Embryonic facial prominence (tissue), 1 donor: ENCODE results near the gene TAF8.
A peak's percentile ranks its signal among the peaks of the same experiment; 100 is the strongest.
"Not testable (repeated sequence)": the region's sequence is repeated elsewhere in the genome, so short reads cannot be mapped to it uniquely, and the experiment has no call there.

Experiments
- DNase-seq: peaks from one replicate; pipeline ENCODE4 v3.0.0-alpha.2; 2016; ENCODE audit errors: extremely low spot score

TAF8 gene

DNA sequence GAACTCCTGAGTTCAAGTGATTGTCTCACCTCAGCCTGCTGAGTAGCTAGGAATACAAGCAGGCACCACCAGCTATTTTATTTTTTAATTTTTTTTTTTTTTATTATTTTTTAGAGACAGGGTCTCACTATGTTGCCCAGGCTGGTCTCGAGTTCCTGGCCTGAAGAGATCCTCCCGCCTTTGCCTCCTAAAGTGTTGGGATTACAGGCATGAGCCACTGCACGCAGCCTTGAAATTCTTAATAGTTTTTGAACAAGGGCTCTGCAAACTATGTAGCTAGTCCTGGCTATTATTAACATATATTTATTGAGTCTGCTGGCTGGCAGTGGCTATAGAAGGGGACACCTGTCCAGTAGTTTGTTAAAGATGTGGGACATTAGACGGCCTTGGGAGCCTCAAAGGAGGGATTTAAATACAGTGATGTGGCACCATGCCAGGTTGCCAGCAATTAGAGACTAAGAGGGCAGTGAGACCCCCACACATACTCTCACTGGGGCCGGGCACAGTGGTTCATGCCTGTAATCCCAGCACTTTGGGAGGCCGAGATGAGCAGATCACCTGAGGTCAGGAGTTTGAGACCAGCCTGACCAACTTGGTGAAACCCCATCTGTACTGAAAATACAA is 21.1 kb upstream of the TAF8 start:
- no peak for DNase-seq

- no peak for DNase-seq
These were observed 20.4 kb upstream of the TAF8 start for GRCh38 chr6:42029881-42030280.

GRCh38 chr6:42030585-42031506 is 19.5 kb upstream of the TAF8 start:
- DNase-seq, result no peak

DNA sequence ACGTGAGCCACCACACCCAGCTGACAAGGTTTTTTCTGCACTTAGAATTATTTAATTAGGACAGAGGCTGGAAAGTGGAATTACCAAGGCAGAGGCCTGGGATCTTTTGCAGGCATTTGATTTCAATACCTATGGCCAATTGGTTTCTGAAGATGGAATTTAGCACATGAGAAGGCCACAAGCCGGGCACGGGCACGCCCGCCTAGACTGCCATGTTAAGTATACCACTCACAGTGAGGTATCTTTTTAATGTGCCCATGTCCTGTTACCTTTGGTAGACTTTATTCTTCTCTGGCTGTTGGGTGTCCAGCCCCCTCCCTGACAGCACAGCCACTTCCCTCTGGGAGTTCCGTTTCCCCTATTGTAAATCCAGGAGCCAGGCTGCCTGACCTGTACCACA is 18.0 kb upstream of the TAF8 start:
- DNase-seq, result no peak

DNA sequence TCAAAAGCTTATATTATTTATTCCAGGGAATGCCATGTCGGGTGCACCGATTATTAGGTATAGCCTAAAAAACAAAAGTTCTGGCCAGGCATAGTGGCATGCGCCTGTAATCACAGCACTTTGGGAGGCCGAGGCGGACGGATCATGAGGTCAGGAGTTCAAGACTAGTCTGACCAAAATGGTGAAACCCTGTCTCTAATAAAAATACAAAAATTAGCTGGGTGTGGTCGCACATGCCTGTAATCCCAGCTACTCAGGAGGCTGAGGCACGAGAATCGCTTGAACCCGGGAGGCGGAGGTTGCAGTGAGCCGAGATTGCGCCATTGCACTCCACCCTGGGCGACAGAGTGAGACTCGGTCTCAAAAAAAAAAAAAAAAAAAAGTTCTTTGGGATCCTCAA is 12.7 kb upstream of the TAF8 start:
- not testable (repeated sequence) for DNase-seq

DNA sequence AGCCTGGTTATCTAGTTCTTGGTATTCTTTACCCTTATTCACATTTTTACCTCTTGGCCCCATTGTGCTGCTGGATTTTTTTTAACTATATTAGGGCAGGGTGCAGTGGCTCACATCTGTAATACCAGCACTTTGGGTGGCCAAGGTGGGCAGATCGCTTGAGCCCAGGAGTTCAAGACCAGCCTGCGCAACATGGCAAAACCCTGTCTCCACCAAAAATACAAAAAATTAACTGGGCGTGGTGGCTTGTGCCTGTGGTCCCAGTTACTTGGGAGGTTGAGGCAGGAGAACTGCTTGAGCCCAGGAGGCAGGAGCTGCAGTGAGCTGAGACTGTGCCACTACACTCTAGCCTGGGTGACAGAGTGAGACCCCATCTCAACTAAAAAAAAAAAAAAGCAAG is 12.2 kb upstream of the TAF8 start:
- DNase-seq, result no peak

GRCh38 chr6:42038811-42039408 is 11.4 kb upstream of the TAF8 start:
- no peak for DNase-seq

- DNase-seq, result no peak
These were observed 9.4 kb upstream of the TAF8 start for GRCh38 chr6:42040856-42041480.

GRCh38 chr6:42041481-42042053 is 8.8 kb upstream of the TAF8 start:
- DNase-seq, result no peak

DNA sequence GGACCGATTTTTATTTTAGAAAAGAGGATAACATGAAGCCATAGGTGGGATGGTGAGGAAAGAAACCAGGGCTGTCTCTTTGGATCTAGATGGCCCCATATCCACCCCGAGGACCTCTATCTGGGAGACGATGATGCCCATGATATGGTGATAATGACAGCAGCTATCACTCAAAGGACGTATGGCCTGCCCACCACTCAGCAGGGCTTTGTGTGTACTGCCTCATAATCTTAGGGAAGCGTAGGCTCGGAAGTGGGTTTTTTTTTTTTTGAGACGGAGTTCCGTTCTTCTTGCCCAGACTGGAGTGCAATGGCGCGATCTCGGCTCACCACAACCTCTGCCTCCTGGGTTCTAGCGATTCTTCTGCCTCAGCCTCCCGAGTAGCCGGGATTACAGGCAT is 8.2 kb upstream of the TAF8 start:
- DNase-seq, result no peak

DNA sequence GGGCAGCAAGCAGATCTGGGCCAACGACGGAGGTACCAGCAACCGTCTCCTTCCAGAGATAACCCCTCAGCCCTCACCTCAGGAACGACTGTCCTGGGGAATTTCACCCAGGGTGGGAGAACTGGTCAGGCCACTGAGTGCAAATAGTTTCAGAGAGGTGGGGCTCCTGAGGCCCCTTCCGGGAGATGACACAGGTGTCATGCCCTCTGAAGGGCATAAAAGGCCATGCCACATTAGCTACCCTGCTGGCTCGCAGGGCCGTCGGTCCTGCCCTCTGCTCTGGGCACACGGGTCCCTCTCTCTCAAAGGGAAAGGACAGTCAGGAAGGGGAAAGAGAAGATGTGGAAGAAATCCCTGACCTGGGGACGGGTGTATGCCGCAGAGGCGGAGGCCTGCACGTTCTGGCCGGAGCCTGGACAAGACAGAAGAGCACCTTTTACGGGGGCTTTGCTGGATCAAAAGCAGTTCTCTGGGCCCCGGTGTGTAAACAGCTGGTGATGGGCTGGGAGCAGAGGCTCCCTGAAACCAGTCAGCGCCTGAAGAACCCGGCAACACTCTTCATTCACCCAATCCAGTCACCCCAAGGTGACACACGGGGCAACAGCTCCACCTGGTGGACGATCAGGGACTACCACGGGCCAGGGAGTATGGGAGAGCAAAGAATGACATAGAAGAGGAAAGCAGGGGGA is 6.4 kb upstream of the TAF8 start:
- DNase-seq, result peak; percentile 84

DNA sequence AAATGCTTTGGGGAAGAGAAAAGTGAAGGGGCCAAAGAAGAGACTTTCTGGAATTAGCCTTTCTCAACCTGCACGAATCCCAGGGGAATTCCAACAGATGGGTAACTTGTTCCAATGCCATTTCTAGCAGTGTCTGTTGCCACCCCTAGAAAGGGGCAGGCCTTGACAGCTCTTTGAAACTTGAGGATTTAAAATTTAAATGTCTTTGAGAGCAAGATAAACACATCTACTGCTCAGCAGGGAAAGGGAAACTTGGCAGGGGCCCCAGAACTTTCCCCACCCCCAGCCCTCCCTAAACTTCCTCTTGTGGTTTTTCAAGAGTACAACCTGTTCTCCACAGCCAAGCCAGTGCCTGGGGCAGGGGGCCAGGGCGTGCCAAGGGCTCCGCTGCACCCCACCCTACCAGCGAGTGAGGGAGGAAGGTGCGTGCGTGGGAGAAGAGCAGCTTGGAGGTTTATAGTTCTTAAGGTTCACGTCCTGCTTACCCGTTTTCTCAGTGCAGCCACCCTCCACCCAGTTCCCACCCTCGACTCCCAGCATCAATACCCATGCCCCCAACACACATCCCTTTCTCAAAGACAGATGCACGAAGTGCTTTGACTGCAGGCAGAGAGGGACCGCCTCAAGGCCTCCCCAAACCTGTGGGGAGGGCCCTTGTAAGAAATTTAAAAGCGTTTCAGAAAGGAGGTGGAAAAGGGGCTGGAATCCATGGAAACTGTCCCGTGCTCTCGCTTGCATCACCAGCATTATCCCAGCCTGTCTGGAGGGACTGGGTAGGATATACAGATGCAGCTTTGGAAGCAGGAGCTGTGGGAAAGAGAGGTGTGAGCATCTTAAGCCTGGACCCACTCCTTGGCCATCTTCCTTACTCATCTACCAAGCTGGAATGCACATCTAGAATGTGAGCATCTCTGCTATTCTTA is 4.5 kb upstream of the TAF8 start:
- DNase-seq, result peak; percentile 57

GRCh38 chr6:42046464-42047212 is 3.7 kb upstream of the TAF8 start:
- DNase-seq, result no peak

- no peak for DNase-seq
These were observed 3.1 kb upstream of the TAF8 start for GRCh38 chr6:42047213-42047590.

- no peak for DNase-seq
These were observed 2.4 kb upstream of the TAF8 start for GRCh38 chr6:42047790-42048405.

GRCh38 chr6:42049116-42049809 is 1.1 kb upstream of the TAF8 start:
- no peak for DNase-seq

DNA sequence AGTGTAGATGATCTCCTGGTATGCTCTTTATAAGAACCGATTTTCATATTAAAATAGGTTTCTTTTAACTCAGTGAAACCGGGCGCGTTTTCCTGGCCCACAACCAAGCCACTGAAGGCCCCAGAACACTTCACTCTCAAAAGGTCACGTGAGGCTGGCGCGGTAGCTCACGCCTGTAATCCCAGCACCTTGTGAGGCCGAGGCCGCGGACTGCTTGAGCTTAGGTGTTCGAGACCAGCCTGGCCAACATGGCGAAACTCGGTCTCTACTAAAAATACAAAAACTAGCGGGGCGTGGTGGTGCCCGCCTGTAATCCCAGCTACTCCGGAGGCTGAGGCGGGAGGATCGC is 402 bp upstream of the TAF8 start:
- no peak for DNase-seq

GRCh38 chr6:42051268-42051653 is 937 bp downstream of the TAF8 start:
- DNase-seq, result no peak

GRCh38 chr6:42053601-42054000 is 3.3 kb downstream of the TAF8 start:
- DNase-seq, result no peak
